ENCODE data around the gene SPATA2L. TPM values are rescaled to one million over a fixed set of nuclear protein-coding genes. Genes with fewer than 3 reads are reported as not detected.

SPATA2L gene
- total and polyA plus RNA-seq, 2 of the 13 experiments (the other 11 are each of a cell fraction or from before 2014, with no cell fraction given) = 9.1 to 20.7 TPM

DNA sequence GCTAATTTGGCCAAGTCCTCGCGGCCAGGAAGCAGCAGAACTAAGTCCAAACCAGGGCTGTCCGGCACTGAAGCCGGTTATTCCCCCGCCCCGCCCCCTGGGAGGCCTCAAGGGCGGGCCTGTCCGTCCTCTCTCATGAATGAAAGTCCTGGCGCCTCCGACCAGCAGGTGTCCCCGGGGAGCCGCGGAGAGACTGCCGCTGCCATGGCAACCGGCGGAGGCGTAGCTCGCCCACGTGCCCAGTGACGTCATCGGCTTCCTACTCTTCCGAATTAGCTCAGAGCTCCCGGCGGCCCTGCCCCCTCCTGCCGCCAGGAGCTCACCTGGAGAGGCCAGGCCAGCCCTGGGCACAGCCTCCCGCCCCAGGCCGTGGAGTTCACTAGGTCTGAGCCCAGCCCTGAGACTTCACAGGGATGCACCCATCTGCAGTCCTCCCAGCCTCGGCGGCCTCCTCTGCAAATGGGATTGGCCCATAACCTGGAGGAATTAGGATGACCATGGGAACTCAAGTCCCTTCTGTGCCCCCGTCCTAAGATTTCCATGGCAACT, 1.3 kb downstream of the SPATA2L start (continued):
- TF ChIP-seq, protein P1, sequence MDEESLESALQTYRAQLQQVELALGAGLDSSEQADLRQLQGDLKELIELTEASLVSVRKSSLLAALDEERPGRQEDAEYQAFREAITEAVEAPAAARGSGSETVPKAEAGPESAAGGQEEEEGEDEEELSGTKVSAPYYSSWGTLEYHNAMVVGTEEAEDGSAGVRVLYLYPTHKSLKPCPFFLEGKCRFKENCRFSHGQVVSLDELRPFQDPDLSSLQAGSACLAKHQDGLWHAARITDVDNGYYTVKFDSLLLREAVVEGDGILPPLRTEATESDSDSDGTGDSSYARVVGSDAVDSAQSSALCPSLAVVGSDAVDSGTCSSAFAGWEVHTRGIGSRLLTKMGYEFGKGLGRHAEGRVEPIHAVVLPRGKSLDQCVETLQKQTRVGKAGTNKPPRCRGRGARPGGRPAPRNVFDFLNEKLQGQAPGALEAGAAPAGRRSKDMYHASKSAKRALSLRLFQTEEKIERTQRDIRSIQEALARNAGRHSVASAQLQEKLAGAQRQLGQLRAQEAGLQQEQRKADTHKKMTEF (CRISPR knock-in tag; IDR thresholded peaks at IDR 0.05) = peak; percentile 74
- TF ChIP-seq TBP (CRISPR knock-in tag; IDR thresholded peaks at IDR 0.05) = no peak
- TF ChIP-seq ZNF878 (CRISPR knock-in tag; IDR thresholded peaks at IDR 0.05) = no peak; the same call in 1 of the 2 replicates
- TF ChIP-seq CEBPG (CRISPR knock-in tag; IDR thresholded peaks at IDR 0.05) = peak; percentile 20; the same call in 1 of the 2 replicates
- no peak for TF ChIP-seq SIX4 (CRISPR knock-in tag; IDR thresholded peaks at IDR 0.05)
- no peak for TF ChIP-seq ONECUT2 (CRISPR knock-in tag; IDR thresholded peaks at IDR 0.05)
- no peak for TF ChIP-seq NFATC3 (CRISPR knock-in tag; IDR thresholded peaks at IDR 0.05)
- TF ChIP-seq ZNF431 (CRISPR knock-in tag; IDR thresholded peaks at IDR 0.05; ENCODE audit: borderline replicate concordance, low read depth) = no peak
- peak; percentile 14; the same call in 1 of the 2 replicates for TF ChIP-seq NR2C2 (CRISPR knock-in tag; IDR thresholded peaks at IDR 0.05; ENCODE audit: borderline replicate concordance)
- peak; percentile 52 for TF ChIP-seq SPEN (CRISPR knock-in tag; IDR thresholded peaks at IDR 0.05; ENCODE audit: low read depth)
- TF ChIP-seq ZNF607 (CRISPR knock-in tag; IDR thresholded peaks at IDR 0.05; ENCODE audit: borderline replicate concordance) = no peak; the same call in 1 of the 2 replicates
- TF ChIP-seq FIP1L1 (IDR thresholded peaks at IDR 0.05; ENCODE audit: borderline replicate concordance, insufficient read depth, low read depth, low read length) = no peak
- TF ChIP-seq TGIF2 (CRISPR knock-in tag; IDR thresholded peaks at IDR 0.05) = peak; percentile 77; the same call in 1 of the 2 replicates
- TF ChIP-seq, protein P2, sequence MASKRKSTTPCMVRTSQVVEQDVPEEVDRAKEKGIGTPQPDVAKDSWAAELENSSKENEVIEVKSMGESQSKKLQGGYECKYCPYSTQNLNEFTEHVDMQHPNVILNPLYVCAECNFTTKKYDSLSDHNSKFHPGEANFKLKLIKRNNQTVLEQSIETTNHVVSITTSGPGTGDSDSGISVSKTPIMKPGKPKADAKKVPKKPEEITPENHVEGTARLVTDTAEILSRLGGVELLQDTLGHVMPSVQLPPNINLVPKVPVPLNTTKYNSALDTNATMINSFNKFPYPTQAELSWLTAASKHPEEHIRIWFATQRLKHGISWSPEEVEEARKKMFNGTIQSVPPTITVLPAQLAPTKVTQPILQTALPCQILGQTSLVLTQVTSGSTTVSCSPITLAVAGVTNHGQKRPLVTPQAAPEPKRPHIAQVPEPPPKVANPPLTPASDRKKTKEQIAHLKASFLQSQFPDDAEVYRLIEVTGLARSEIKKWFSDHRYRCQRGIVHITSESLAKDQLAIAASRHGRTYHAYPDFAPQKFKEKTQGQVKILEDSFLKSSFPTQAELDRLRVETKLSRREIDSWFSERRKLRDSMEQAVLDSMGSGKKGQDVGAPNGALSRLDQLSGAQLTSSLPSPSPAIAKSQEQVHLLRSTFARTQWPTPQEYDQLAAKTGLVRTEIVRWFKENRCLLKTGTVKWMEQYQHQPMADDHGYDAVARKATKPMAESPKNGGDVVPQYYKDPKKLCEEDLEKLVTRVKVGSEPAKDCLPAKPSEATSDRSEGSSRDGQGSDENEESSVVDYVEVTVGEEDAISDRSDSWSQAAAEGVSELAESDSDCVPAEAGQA (IDR thresholded peaks at IDR 0.05; ENCODE audit: low read depth) = peak; percentile 87
- TF ChIP-seq, protein P2 (CRISPR knock-in tag; IDR thresholded peaks at IDR 0.05; ENCODE audit: borderline replicate concordance) = no peak
- TF ChIP-seq ESRRA (CRISPR knock-in tag; IDR thresholded peaks at IDR 0.05; ENCODE audit: low read depth) = peak; percentile 74; the same call in 1 of the 2 replicates
- TF ChIP-seq, protein P3, sequence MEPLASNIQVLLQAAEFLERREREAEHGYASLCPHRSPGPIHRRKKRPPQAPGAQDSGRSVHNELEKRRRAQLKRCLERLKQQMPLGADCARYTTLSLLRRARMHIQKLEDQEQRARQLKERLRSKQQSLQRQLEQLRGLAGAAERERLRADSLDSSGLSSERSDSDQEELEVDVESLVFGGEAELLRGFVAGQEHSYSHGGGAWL (CRISPR knock-in tag; IDR thresholded peaks at IDR 0.05) = peak; percentile 79
- no peak for TF ChIP-seq ZNF10 (CRISPR knock-in tag; IDR thresholded peaks at IDR 0.05; ENCODE audit: borderline replicate concordance, low read depth)
- TF ChIP-seq ZBTB3 (CRISPR knock-in tag; IDR thresholded peaks at IDR 0.05; ENCODE audit: borderline replicate concordance, low read depth) = peak; percentile 69; the same call in 1 of the 2 replicates
- 0 out of 2 replicates have a peak, but pooled peaks have one; percentile 23 for TF ChIP-seq HHEX (CRISPR knock-in tag; IDR thresholded peaks at IDR 0.05)
- TF ChIP-seq, protein P4, sequence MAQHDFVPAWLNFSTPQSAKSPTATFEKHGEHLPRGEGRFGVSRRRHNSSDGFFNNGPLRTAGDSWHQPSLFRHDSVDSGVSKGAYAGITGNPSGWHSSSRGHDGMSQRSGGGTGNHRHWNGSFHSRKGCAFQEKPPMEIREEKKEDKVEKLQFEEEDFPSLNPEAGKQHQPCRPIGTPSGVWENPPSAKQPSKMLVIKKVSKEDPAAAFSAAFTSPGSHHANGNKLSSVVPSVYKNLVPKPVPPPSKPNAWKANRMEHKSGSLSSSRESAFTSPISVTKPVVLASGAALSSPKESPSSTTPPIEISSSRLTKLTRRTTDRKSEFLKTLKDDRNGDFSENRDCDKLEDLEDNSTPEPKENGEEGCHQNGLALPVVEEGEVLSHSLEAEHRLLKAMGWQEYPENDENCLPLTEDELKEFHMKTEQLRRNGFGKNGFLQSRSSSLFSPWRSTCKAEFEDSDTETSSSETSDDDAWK (CRISPR knock-in tag; IDR thresholded peaks at IDR 0.05) = no peak
- TF ChIP-seq ZNF546 (CRISPR knock-in tag; conservative IDR thresholded peaks at IDR 0.05) = no peak
